RKO (cell line): Measurements from ENCODE around the gene HNRNPCL2.
"Not testable (repeated sequence)": the region's sequence is repeated elsewhere in the genome, so short reads cannot be mapped to it uniquely, and the experiment has no call there.

ENCODE experiments used
- DNase-seq: peaks from one replicate; pipeline ENCODE4 v3.0.0-alpha.2; 2016; ENCODE audit warnings: low spot score

The HNRNPCL2 gene

GRCh38 chr1:13116754-13117153 is at the start of gene HNRNPCL2:
HNRNPCL2 (minus strand) TSS chr1:13116854; CDS start chr1:13116400, 454 bp downstream.
- DNase-seq, result not testable (repeated sequence)

GRCh38 chr1:13165531-13165930 is 48.9 kb upstream of the HNRNPCL2 start, which contains the start of gene HNRNPCL4:
HNRNPCL4 (minus strand) TSS chr1:13165631; CDS start chr1:13165467, 164 bp downstream.
- DNase-seq, result not testable (repeated sequence)

- DNase-seq, result not testable (repeated sequence)
Observed at GRCh38 chr1:13155909-13156308, 39.3 kb upstream of the HNRNPCL2 start, which contains the start of gene PRAMEF26. PRAMEF26 (minus strand) TSS chr1:13156009; CDS start chr1:13153095, 2,914 bp downstream.

- DNase-seq, result not testable (repeated sequence)
Observed at GRCh38 chr1:13070474-13070873, 46.2 kb downstream of the HNRNPCL2 start, which contains the start of gene PRAMEF25. PRAMEF25 (plus strand) TSS chr1:13070774; CDS start chr1:13073694, 2,920 bp downstream.
